ENCODE data around the gene FAM98B.

FAM98B gene

GRCh38 chr15:38461066-38461833 lies 7.3 kb downstream of the FAM98B start:
- FAIRE-seq (no peak), DNase-seq (ENCODE audit: insufficient read length, low spot score) (no peak)
- no peak for TF ChIP-seq CTCF (IDR thresholded peaks at IDR 0.05; ENCODE audit: insufficient read depth, missing control alignments)

DNA sequence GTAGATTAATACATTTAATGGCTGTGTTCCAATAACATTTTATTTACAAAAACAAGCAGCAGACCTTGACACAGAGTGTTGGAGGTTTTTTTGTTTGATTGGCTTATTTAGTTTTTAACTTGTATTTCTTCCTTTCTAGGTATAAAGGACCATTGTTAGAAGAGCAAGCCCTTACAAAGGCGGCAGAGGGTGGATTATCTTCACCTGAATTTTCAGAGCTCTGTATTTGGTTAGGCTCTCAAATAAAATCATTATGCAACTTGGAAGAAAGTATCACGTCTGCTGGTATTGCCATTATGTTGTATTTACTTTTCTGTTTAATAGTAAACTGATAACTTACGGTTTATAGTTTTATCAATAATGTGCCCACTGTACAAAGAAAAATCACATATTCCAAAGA lies 10.0 kb downstream of the FAM98B start:
- no peak for TF ChIP-seq CTCF (IDR thresholded peaks at IDR 0.05; ENCODE audit: insufficient read depth, missing control alignments)
- DNase-seq (ENCODE audit: insufficient read length, low spot score) (no peak), FAIRE-seq (no peak)

GRCh38 chr15:38464675-38465074 lies 10.7 kb downstream of the FAM98B start:
- DNase-seq (ENCODE audit: insufficient read length, low spot score) (no peak), FAIRE-seq (no peak)
- TF ChIP-seq CTCF (IDR thresholded peaks at IDR 0.05; ENCODE audit: insufficient read depth, missing control alignments), result no peak

- FAIRE-seq (no peak), DNase-seq (ENCODE audit: insufficient read length, low spot score) (no peak)
- no peak for TF ChIP-seq CTCF (IDR thresholded peaks at IDR 0.05; ENCODE audit: insufficient read depth, missing control alignments)
Observed at GRCh38 chr15:38470816-38471215, 16.9 kb downstream of the FAM98B start.

GRCh38 chr15:38471974-38472373 lies 18.0 kb downstream of the FAM98B start:
- no peak for TF ChIP-seq CTCF (IDR thresholded peaks at IDR 0.05; ENCODE audit: insufficient read depth, missing control alignments)
- no peak for FAIRE-seq
- DNase-seq (ENCODE audit: insufficient read length, low spot score), result no peak

- DNase-seq (ENCODE audit: insufficient read length, low spot score) (no peak), FAIRE-seq (peak; percentile 58)
- peak; percentile 51 for TF ChIP-seq CTCF (IDR thresholded peaks at IDR 0.05; ENCODE audit: insufficient read depth, missing control alignments)
Observed at GRCh38 chr15:38474155-38474757, 20.3 kb downstream of the FAM98B start.

DNA sequence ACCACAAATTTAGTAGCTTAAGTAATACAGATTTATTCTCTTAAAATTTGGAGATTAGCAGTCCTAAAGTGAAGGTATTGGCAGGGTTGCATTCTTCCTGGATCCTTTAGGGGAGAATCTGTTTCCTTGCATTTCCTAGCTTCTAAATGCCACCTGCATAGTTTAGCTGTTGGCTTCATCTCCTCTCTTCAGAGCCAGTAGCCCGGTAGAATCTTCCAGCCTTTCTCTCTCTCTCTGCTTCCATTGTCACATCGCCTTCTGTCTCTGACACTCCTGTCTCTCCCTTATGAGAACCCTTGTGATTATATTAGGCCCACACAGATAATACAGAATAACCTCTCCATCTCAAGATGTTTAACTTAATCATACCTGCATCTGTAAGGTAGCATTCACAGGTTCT lies 21.4 kb downstream of the FAM98B start:
- DNase-seq (ENCODE audit: insufficient read length, low spot score) (no peak), FAIRE-seq (no peak)
- TF ChIP-seq CTCF (IDR thresholded peaks at IDR 0.05; ENCODE audit: insufficient read depth, missing control alignments), result no peak
